HG02798 (cell line): ENCODE results near the gene CGB8.
"Not testable (repeated sequence)": the region's sequence is repeated elsewhere in the genome, so short reads cannot be mapped to it uniquely, and the experiment has no call there.

ENCODE experiments used
- ATAC-seq: cut with Tn5 transposase; IDR thresholded peaks from one replicate; pipeline ENCODE4 v1.9.1; 2021; ENCODE audit warnings: mild to moderate bottlenecking; ENCODE audit not compliant: unreplicated experiment, poor library complexity

The CGB8 gene

GRCh38 chr19:49036815-49037214, 12.1 kb downstream of the CGB8 start, which contains the start of gene CGB1:
CGB1 (minus strand) TSS chr19:49036895; CDS start chr19:49036711, 184 bp downstream.
- not testable (repeated sequence) for ATAC-seq

GRCh38 chr19:49031642-49032301, 17.1 kb downstream of the CGB8 start, which contains the start of gene CGB2:
CGB2 (plus strand) TSS chr19:49031890; CDS start chr19:49032096, 206 bp downstream.
- not testable (repeated sequence) for ATAC-seq

GRCh38 chr19:49030323-49030722, 18.6 kb downstream of the CGB8 start:
- ATAC-seq = not testable (repeated sequence)

GRCh38 chr19:49029749-49030148, 19.2 kb downstream of the CGB8 start:
- not testable (repeated sequence) for ATAC-seq

- not testable (repeated sequence) for ATAC-seq
These were observed 20.2 kb downstream of the CGB8 start for GRCh38 chr19:49028686-49029085.

GRCh38 chr19:49025599-49025998, 23.3 kb downstream of the CGB8 start:
- not testable (repeated sequence) for ATAC-seq

- not testable (repeated sequence) for ATAC-seq
These were observed 23.8 kb downstream of the CGB8 start for GRCh38 chr19:49025088-49025487.

- ATAC-seq = not testable (repeated sequence)
These were observed 24.7 kb downstream of the CGB8 start, which contains the start of gene CGB3 for GRCh38 chr19:49024233-49024632. CGB3 (minus strand) TSS chr19:49024333; CDS start chr19:49023971, 362 bp downstream.

GRCh38 chr19:49022116-49022515, 26.8 kb downstream of the CGB8 start:
- ATAC-seq = no peak

GRCh38 chr19:49020931-49021895, 27.7 kb downstream of the CGB8 start:
- no peak for ATAC-seq

GRCh38 chr19:49020342-49020741, 28.6 kb downstream of the CGB8 start:
- no peak for ATAC-seq

GRCh38 chr19:49019242-49019932, 29.5 kb downstream of the CGB8 start:
- ATAC-seq = no peak

GRCh38 chr19:49018388-49019241, 30.3 kb downstream of the CGB8 start:
- not testable (repeated sequence) for ATAC-seq

GRCh38 chr19:49017666-49018351, 31.1 kb downstream of the CGB8 start:
- peak; percentile 57 for ATAC-seq

- ATAC-seq = no peak
These were observed 31.8 kb downstream of the CGB8 start, which contains the start of gene LHB for GRCh38 chr19:49017041-49017665. LHB (minus strand) TSS chr19:49017091; CDS start chr19:49017081, 10 bp downstream.

GRCh38 chr19:49016067-49016839, 32.7 kb downstream of the CGB8 start:
- no peak for ATAC-seq

GRCh38 chr19:49014870-49015255, 34.0 kb downstream of the CGB8 start:
- ATAC-seq = no peak
